ENCODE data around the gene S100A5.
A peak's percentile ranks its signal among the peaks of the same experiment; 100 is the strongest.
"Not testable (repeated sequence)": the region's sequence is repeated elsewhere in the genome, so short reads cannot be mapped to it uniquely, and the experiment has no call there.

Gene S100A5

DNA sequence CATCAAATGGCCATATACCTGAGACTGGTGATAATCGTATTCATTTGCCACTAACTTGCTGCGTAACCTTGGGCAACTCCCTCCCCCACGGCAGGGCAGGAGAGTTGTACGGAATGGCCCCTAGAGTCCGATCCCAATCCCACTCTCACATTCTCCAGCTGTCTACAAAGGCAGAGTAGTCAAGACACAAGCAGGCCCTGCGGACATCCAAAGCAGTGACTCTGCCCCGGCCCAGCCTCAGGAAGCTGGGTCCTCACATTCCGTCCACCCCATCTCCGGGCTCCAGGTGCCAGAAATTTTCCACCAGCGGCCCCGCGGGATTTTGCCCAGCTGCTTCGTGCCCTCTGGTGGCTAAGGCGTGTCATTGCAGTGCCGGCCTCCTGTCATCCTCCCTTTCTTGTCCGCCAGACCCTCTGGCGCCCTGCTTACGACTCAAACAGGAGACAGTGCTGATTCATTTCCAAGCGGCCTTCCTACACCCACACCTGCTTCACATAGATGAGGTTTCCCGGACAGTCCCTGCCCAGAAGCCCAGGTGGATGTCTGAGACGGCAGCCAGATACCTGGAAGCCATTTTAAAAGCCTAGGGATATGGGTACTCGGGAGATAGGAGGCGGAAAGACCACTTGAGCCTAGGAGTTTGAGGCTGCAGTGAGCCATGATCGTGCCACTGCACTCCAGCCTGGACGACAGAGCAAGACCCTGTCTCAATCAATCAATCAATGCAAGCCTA lies 27.8 kb upstream of the S100A5 start:
- H3K27me3 ChIP-seq (ENCODE audit: control insufficient read depth in 1 of 2, insufficient read depth in 2 of 2, low read length in 2 of 2) = no peaks in the 10 kb centered on the region
- H3K9ac ChIP-seq (ENCODE audit: low read depth in 1 of 2, low read length in 2 of 2) = peak overlapping the region; percentile 59 to 82
- H3K36me3 ChIP-seq (ENCODE audit: control insufficient read depth in 1 of 2, insufficient read depth in 2 of 2, low read length in 2 of 2) = no peaks in the 10 kb centered on the region
- peak overlapping the region; percentile 64 for H3K27ac ChIP-seq (ENCODE audit: low read depth, low read length)
- H3K4me3 ChIP-seq (ENCODE audit: low read depth in 1 of 2, low read length in 2 of 2) = peak overlapping the region; percentile 63
- peaks cover 45 to 55% of the 10 kb centered on the region in 2 donors for H3K4me1 ChIP-seq (ENCODE audit: control insufficient read depth in 1 of 2, insufficient read depth in 2 of 2, low read length in 2 of 2)
- H3K9me3 ChIP-seq (ENCODE audit: control insufficient read depth in 1 of 2, low read length in 2 of 2) = no peaks in the 10 kb centered on the region

DNA sequence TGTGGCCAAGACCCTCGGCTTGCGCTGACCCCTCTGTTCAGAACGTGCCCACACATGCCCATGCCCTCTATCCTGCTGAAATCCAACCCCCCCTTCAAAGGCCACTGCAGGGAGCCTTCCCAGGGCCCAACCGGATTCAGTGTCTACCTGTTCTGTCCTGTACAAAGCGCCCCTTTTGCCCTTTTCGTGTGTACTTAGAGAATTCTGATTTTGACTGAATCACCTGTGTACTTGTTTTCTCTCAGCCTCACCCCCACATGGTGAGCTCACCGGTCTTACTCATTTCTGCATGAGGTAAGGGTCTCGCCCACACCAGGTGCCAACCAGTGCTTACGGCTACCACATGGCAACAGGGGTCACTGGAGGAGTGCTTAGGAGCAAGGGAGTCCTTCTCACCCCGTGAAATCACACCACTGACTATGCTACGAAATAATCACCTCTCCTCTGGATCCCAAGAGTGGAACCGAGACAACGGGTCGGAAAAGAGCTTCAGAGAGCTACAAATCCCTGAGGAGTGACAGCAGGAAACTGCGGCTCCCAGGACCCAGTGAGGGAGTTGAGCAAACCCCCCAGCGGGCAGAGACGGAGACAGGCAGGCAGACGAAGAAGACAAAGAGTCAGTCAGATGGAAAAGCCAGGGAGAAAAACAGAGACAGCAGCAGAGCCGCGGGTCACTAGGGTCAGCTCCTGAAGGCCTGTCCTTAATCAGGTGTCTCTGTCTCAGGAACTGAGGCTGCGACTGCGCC lies 27.1 kb upstream of the S100A5 start:
- Histone ChIP-seq H3K27me3 (ENCODE audit: control insufficient read depth in 1 of 2, insufficient read depth in 2 of 2, low read length in 2 of 2) (no peaks in the 10 kb centered on the region), H3K9me3 (ENCODE audit: control insufficient read depth in 1 of 2, low read length in 2 of 2) (no peaks in the 10 kb centered on the region), H3K4me3 (ENCODE audit: low read depth in 1 of 2, low read length in 2 of 2) (peak overlapping the region; percentile 63), H3K36me3 (ENCODE audit: control insufficient read depth in 1 of 2, insufficient read depth in 2 of 2, low read length in 2 of 2) (no peaks in the 10 kb centered on the region), H3K27ac (ENCODE audit: low read depth, low read length) (peak overlapping the region; percentile 64), H3K9ac (ENCODE audit: low read depth in 1 of 2, low read length in 2 of 2) (peak overlapping the region; percentile 35 to 59), H3K4me1 (ENCODE audit: control insufficient read depth in 1 of 2, insufficient read depth in 2 of 2, low read length in 2 of 2) (peaks cover 45 to 49% of the 10 kb centered on the region in 2 donors)

DNA sequence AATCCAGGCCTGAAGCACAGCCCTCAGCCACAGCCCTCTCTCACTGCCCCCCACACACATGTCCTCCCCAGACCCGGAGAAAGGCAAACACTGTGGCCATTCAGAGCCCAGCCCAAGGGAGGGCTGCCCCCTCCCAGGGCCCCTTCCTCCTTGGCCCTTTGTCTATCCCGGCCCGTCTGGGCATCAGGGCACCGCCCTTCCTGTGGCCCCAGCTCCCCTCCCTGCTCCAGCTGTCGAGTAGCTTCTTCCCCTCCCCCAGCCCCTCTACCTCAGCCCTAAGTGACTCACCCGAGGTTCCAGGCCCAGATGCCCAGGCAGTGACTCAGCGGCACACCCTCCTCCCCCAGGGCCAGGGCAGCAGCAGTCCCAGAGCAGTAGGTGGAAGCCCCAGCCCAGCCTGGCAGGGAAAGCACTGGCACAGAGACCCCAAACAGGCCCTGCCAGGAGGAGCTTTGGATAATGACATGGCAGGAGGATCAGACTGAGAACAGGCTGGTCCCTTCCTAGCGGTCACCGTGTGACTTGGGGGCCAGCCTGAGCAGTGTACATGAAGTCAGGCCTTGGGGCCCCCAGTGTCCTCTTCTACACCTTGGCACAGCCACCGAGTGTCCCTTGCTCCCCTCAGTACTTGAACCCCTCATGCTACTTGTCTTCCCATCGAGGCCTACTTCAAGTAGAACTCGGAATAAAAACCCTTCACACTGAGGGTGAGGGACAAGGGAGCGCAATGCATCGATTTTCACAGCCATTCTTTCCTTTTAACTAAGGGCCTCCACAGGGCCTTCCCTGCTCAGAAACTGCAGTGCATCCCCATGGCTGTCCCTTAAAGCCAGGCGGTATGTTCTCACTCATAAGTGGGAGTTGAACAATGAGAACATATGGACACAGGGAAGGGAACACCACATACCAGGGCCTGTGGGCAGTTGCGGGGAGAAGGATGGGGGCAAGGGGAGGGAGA lies 26.0 kb upstream of the S100A5 start:
- Histone ChIP-seq H3K4me1 (ENCODE audit: control insufficient read depth in 1 of 2, insufficient read depth in 2 of 2, low read length in 2 of 2) (peaks cover 41 to 45% of the 10 kb centered on the region in 2 donors), H3K36me3 (ENCODE audit: control insufficient read depth in 1 of 2, insufficient read depth in 2 of 2, low read length in 2 of 2) (no peaks in the 10 kb centered on the region), H3K27me3 (ENCODE audit: control insufficient read depth in 1 of 2, insufficient read depth in 2 of 2, low read length in 2 of 2) (no peaks in the 10 kb centered on the region), H3K9me3 (ENCODE audit: control insufficient read depth in 1 of 2, low read length in 2 of 2) (no peaks in the 10 kb centered on the region), H3K9ac (ENCODE audit: low read depth in 1 of 2, low read length in 2 of 2) (peak overlapping the region; percentile 43 to 83), H3K4me3 (ENCODE audit: low read depth in 1 of 2, low read length in 2 of 2) (peak overlapping the region in 1 of 2 donors; percentile 35), H3K27ac (ENCODE audit: low read depth, low read length) (peak overlapping the region; percentile 97)

DNA sequence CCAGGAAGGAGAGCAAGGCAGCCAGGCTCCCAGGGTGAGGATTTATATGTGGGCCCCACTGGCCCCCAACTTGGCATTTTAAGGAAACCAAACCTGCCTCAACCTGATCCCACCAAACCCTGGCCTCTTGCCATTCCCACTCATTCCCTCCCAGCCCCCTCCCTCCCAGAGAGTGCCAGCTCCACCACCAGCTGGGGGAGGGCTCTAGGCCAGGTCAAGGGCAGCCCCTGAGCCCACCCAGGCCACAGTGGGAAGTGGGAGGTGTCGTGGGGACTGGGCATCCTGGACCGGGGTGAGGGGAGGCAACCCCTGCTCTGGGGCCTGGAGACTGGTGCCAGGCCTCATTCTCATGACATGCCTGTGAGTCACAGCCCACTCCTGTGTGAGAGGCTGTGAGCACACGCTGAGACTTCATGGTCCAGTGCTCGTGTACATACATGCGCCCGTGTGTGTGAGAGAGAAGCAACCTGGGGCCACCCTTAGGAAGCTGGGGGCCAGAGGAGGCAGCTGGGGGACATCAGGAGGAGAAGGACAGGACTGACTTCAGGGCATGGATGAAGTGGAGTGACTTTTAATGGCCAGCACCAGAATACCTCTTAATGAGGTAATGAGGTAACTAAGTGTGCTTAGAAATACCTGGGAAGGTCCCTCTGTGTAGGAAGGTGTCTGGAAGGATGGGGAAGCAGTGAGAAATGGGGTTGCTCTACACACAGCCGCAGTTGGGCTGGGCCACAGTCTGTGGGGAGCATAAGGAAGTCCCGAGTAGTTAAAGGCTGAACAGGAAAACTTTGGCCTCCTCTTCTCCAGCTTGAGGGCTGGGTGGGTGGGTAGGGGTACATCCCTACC lies 25.0 kb upstream of the S100A5 start, which contains the start of gene S100A2:
Gene S100A2 (minus strand): TSS at position 316 of the 846 bp plus-strand sequence. CDS start 1,967 bp downstream, outside the sequence.
- H3K4me3 ChIP-seq (ENCODE audit: low read depth in 1 of 2, low read length in 2 of 2) = peak within 1 kb of the TSS in 1 of 2 donors; percentile 35
- no peaks in the 10 kb centered on the region for H3K27me3 ChIP-seq (ENCODE audit: control insufficient read depth in 1 of 2, insufficient read depth in 2 of 2, low read length in 2 of 2)
- peak within 1 kb of the TSS; percentile 97 for H3K27ac ChIP-seq (ENCODE audit: low read depth, low read length)
- peaks cover 38 to 42% of the 10 kb centered on the region in 2 donors for H3K4me1 ChIP-seq (ENCODE audit: control insufficient read depth in 1 of 2, insufficient read depth in 2 of 2, low read length in 2 of 2)
- peak within 1 kb of the TSS; percentile 43 to 83 for H3K9ac ChIP-seq (ENCODE audit: low read depth in 1 of 2, low read length in 2 of 2)
- H3K36me3 ChIP-seq (ENCODE audit: control insufficient read depth in 1 of 2, insufficient read depth in 2 of 2, low read length in 2 of 2) = no peaks in the 10 kb centered on the region
- no peaks in the 10 kb centered on the region for H3K9me3 ChIP-seq (ENCODE audit: control insufficient read depth in 1 of 2, low read length in 2 of 2)

DNA sequence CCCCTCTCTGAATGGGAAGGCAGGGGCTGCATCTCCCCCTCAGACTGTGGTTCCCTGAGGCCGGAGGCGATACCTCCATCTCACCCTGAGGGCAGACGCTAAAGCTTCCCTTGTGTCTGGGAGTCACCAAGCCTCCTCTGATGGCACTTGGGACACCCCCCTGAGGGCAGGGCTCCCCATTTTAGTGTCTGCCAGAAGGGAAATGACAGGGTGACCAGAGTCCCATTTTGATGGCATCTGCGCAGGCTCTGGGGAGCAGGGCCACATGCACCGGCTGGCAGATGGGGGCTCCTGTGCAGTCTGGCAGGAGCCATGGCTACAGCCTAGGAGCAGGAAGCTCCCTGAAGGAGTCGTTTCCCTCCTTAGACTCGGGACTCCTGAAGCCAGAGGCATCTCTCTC lies 23.3 kb upstream of the S100A5 start:
- Histone ChIP-seq H3K9me3 (ENCODE audit: control insufficient read depth in 1 of 2, low read length in 2 of 2) (no peaks in the 10 kb centered on the region), H3K27ac (ENCODE audit: low read depth, low read length) (no peak overlapping the region), H3K36me3 (ENCODE audit: control insufficient read depth in 1 of 2, insufficient read depth in 2 of 2, low read length in 2 of 2) (no peaks in the 10 kb centered on the region), H3K27me3 (ENCODE audit: control insufficient read depth in 1 of 2, insufficient read depth in 2 of 2, low read length in 2 of 2) (no peaks in the 10 kb centered on the region), H3K4me3 (ENCODE audit: low read depth in 1 of 2, low read length in 2 of 2) (no peak overlapping the region), H3K9ac (ENCODE audit: low read depth in 1 of 2, low read length in 2 of 2) (no peak overlapping the region), H3K4me1 (ENCODE audit: control insufficient read depth in 1 of 2, insufficient read depth in 2 of 2, low read length in 2 of 2) (peaks cover 35 to 37% of the 10 kb centered on the region in 2 donors)

DNA sequence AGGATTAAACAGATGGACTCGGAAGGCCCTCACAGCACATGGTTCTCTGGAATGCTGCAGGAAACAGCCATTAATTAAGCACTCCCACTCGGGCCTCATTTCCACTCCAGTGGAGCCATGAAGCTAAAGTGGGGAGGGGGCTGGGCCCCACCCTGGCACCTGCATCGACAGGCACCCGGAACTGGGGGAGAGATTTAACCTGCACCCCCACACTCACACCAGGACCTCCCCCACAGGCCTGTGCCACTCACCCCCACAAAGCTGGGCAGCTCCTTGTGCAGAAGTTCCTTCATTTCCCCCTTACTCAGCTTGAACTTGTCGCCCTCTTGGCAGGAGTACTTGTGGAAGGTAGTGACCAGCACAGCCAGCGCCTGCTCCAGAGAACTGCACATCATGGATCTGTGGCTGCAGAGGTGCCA lies 22.8 kb upstream of the S100A5 start:
- no peaks in the 10 kb centered on the region for H3K27me3 ChIP-seq (ENCODE audit: control insufficient read depth in 1 of 2, insufficient read depth in 2 of 2, low read length in 2 of 2)
- no peak overlapping the region for H3K27ac ChIP-seq (ENCODE audit: low read depth, low read length)
- no peak overlapping the region for H3K9ac ChIP-seq (ENCODE audit: low read depth in 1 of 2, low read length in 2 of 2)
- H3K4me1 ChIP-seq (ENCODE audit: control insufficient read depth in 1 of 2, insufficient read depth in 2 of 2, low read length in 2 of 2) = peaks cover 32 to 35% of the 10 kb centered on the region in 2 donors
- no peak overlapping the region for H3K4me3 ChIP-seq (ENCODE audit: low read depth in 1 of 2, low read length in 2 of 2)
- no peaks in the 10 kb centered on the region for H3K9me3 ChIP-seq (ENCODE audit: control insufficient read depth in 1 of 2, low read length in 2 of 2)
- H3K36me3 ChIP-seq (ENCODE audit: control insufficient read depth in 1 of 2, insufficient read depth in 2 of 2, low read length in 2 of 2) = no peaks in the 10 kb centered on the region

DNA sequence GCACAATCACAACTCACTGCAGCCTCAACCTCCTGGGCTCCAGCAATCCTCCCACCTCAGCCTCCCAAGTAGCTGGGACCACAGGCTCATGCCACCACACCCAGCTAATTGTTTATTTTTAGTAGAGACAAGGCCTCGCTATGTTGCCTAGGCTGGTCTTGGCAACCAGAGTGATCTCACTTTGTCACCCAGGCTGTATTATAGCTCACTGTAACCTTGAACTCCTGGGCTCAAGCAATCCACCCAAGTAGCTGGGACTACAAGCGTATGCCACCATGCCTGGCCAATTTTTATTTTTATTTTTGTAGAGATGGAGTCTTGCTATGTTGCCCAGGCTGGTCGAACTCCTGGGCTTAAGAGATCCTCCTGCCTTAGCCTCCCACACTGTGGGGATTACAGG lies 21.3 kb upstream of the S100A5 start:
- H3K27me3 ChIP-seq (ENCODE audit: control insufficient read depth in 1 of 2, insufficient read depth in 2 of 2, low read length in 2 of 2); H3K4me3 ChIP-seq (ENCODE audit: low read depth in 1 of 2, low read length in 2 of 2); H3K9ac ChIP-seq (ENCODE audit: low read depth in 1 of 2, low read length in 2 of 2); H3K36me3 ChIP-seq (ENCODE audit: control insufficient read depth in 1 of 2, insufficient read depth in 2 of 2, low read length in 2 of 2); H3K27ac ChIP-seq (ENCODE audit: low read depth, low read length); H3K9me3 ChIP-seq (ENCODE audit: control insufficient read depth in 1 of 2, low read length in 2 of 2): not testable (repeated sequence)
- H3K4me1 ChIP-seq (ENCODE audit: control insufficient read depth in 1 of 2, insufficient read depth in 2 of 2, low read length in 2 of 2) = peaks cover 18 to 22% of the 10 kb centered on the region in 2 donors

DNA sequence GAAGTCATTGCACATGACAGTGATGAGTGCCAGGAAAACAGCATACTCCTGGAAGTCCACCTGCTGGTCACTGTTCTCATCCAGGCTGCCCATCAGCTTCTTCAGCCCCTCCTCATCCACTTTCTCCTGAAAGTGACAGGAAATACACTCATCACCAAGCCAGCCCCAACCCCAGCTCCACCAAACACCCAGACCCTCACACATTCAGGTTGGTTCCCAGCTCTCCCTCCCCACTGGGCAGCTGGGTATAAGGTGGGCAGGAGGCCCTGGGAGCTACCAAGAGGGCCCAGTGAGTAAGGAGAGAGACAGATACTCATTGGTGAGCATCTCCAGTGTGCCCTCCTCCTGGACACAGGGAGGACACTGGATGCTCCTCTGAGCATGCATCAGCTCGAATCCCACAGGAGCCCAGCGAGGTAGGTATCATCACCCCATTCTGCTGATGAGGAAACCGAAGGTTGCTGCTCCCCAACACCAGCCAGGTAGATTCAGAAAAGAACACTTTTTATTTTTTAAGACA lies 20.8 kb upstream of the S100A5 start:
- Histone ChIP-seq H3K9ac (ENCODE audit: low read depth in 1 of 2, low read length in 2 of 2) (no peak overlapping the region), H3K27ac (ENCODE audit: low read depth, low read length) (no peak overlapping the region), H3K27me3 (ENCODE audit: control insufficient read depth in 1 of 2, insufficient read depth in 2 of 2, low read length in 2 of 2) (no peaks in the 10 kb centered on the region), H3K4me3 (ENCODE audit: low read depth in 1 of 2, low read length in 2 of 2) (no peak overlapping the region), H3K4me1 (ENCODE audit: control insufficient read depth in 1 of 2, insufficient read depth in 2 of 2, low read length in 2 of 2) (peaks cover 13 to 17% of the 10 kb centered on the region in 2 donors), H3K9me3 (ENCODE audit: control insufficient read depth in 1 of 2, low read length in 2 of 2) (no peaks in the 10 kb centered on the region), H3K36me3 (ENCODE audit: control insufficient read depth in 1 of 2, insufficient read depth in 2 of 2, low read length in 2 of 2) (no peaks in the 10 kb centered on the region)

All from duodenal mucosa (tissue), 2 donors.